ENCODE results near the gene DAB2IP.
"Not testable (repeated sequence)": the region's sequence is repeated elsewhere in the genome, so short reads cannot be mapped to it uniquely, and the experiment has no call there.

Gene DAB2IP

GRCh38 chr9:121736934-121737462 lies 85.6 kb downstream of the DAB2IP start:
- no peaks in the 10 kb centered on the region for H3K36me3 ChIP-seq (ENCODE audit: insufficient read depth, low read length)
- H3K27ac ChIP-seq (ENCODE audit: low read depth, low read length), result peak overlapping the region; percentile 60
- H3K4me1 ChIP-seq (ENCODE audit: insufficient read depth, low read length), result peaks cover 85% of the 10 kb centered on the region
- no peaks in the 10 kb centered on the region for H3K27me3 ChIP-seq (ENCODE audit: control insufficient read depth in 1 of 2, insufficient read depth in 2 of 2, low read length in 2 of 2)
- peak overlapping the region in 1 of 2 donors; percentile 24 for H3K4me3 ChIP-seq (ENCODE audit: low read depth in 1 of 2, low read length in 2 of 2)
- H3K9ac ChIP-seq (ENCODE audit: low read length), result no peak overlapping the region
- H3K9me3 ChIP-seq (ENCODE audit: low read length), result no peaks in the 10 kb centered on the region

GRCh38 chr9:121737481-121737931 lies 86.1 kb downstream of the DAB2IP start:
- peak overlapping the region; percentile 60 for H3K27ac ChIP-seq (ENCODE audit: low read depth, low read length)
- no peak overlapping the region for H3K9ac ChIP-seq (ENCODE audit: low read length)
- no peaks in the 10 kb centered on the region for H3K36me3 ChIP-seq (ENCODE audit: insufficient read depth, low read length)
- H3K4me1 ChIP-seq (ENCODE audit: insufficient read depth, low read length), result peaks cover 83% of the 10 kb centered on the region
- no peaks in the 10 kb centered on the region for H3K27me3 ChIP-seq (ENCODE audit: control insufficient read depth in 1 of 2, insufficient read depth in 2 of 2, low read length in 2 of 2)
- no peaks in the 10 kb centered on the region for H3K9me3 ChIP-seq (ENCODE audit: low read length)
- no peak overlapping the region for H3K4me3 ChIP-seq (ENCODE audit: low read depth in 1 of 2, low read length in 2 of 2)

DNA sequence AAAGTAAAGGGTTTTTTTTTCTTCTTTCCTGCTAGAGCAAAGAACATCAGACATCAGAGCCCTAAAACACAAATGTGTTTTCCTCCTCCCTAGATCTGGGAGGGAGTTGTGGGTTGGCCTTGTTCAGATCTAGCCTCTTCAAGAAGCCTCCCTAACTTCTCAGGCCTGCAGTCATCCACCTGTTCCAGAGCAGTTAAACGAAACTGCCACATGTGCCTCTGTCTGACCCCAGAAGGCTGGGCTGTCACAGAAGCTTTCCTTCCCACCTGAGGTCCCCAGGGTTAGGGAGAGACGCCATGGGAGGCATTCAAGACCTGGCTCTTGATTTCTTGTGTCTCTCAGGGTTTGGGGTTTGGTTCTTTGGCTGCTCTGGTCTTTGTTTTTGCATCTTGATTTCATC lies 87.0 kb downstream of the DAB2IP start:
- Histone ChIP-seq H3K27me3 (ENCODE audit: control insufficient read depth in 1 of 2, insufficient read depth in 2 of 2, low read length in 2 of 2) (no peaks in the 10 kb centered on the region), H3K27ac (ENCODE audit: low read depth, low read length) (peak overlapping the region; percentile 60), H3K4me1 (ENCODE audit: insufficient read depth, low read length) (peaks cover 85% of the 10 kb centered on the region), H3K9ac (ENCODE audit: low read length) (no peak overlapping the region), H3K4me3 (ENCODE audit: low read depth in 1 of 2, low read length in 2 of 2) (no peak overlapping the region), H3K36me3 (ENCODE audit: insufficient read depth, low read length) (no peaks in the 10 kb centered on the region), H3K9me3 (ENCODE audit: low read length) (no peaks in the 10 kb centered on the region)

GRCh38 chr9:121738968-121739367 lies 87.5 kb downstream of the DAB2IP start:
- peak overlapping the region; percentile 27 for H3K27ac ChIP-seq (ENCODE audit: low read depth, low read length)
- no peaks in the 10 kb centered on the region for H3K36me3 ChIP-seq (ENCODE audit: insufficient read depth, low read length)
- peaks cover 87% of the 10 kb centered on the region for H3K4me1 ChIP-seq (ENCODE audit: insufficient read depth, low read length)
- H3K9ac ChIP-seq (ENCODE audit: low read length), result peak overlapping the region; percentile 10
- no peaks in the 10 kb centered on the region for H3K27me3 ChIP-seq (ENCODE audit: control insufficient read depth in 1 of 2, insufficient read depth in 2 of 2, low read length in 2 of 2)
- no peaks in the 10 kb centered on the region for H3K9me3 ChIP-seq (ENCODE audit: low read length)
- H3K4me3 ChIP-seq (ENCODE audit: low read depth in 1 of 2, low read length in 2 of 2), result peak overlapping the region in 1 of 2 donors; percentile 8

DNA sequence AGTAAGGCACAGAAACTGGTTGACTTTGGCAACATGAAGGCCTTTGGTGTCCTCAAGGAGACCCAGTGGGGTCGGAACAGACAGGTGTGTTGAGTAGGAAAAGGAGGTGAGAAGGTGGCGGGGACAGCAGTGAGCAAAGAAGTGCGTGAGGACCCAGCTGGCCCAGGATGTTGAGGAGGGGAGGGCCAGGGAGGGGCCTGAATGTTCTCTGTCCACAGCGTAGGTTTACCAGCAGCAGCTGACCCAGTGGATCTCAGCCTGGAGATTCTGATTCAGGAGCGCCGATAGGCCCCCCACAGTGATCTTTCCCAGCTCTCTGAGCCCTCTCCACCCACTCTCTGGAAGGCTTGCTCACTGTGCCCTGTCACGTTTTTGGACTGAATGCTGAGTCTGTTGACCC lies 88.5 kb downstream of the DAB2IP start:
- H3K4me1 ChIP-seq (ENCODE audit: insufficient read depth, low read length), result peaks cover 91% of the 10 kb centered on the region
- H3K27ac ChIP-seq (ENCODE audit: low read depth, low read length), result peak overlapping the region; percentile 54
- H3K27me3 ChIP-seq (ENCODE audit: control insufficient read depth in 1 of 2, insufficient read depth in 2 of 2, low read length in 2 of 2), result no peaks in the 10 kb centered on the region
- no peak overlapping the region for H3K4me3 ChIP-seq (ENCODE audit: low read depth in 1 of 2, low read length in 2 of 2)
- no peak overlapping the region for H3K9ac ChIP-seq (ENCODE audit: low read length)
- H3K9me3 ChIP-seq (ENCODE audit: low read length), result no peaks in the 10 kb centered on the region
- no peaks in the 10 kb centered on the region for H3K36me3 ChIP-seq (ENCODE audit: insufficient read depth, low read length)

GRCh38 chr9:121741228-121741918 lies 89.9 kb downstream of the DAB2IP start:
- Histone ChIP-seq H3K4me1 (ENCODE audit: insufficient read depth, low read length) (peaks cover 86% of the 10 kb centered on the region), H3K27ac (ENCODE audit: low read depth, low read length) (peak overlapping the region; percentile 55), H3K9ac (ENCODE audit: low read length) (no peak overlapping the region), H3K36me3 (ENCODE audit: insufficient read depth, low read length) (no peaks in the 10 kb centered on the region), H3K4me3 (ENCODE audit: low read depth in 1 of 2, low read length in 2 of 2) (no peak overlapping the region), H3K27me3 (ENCODE audit: control insufficient read depth in 1 of 2, insufficient read depth in 2 of 2, low read length in 2 of 2) (no peaks in the 10 kb centered on the region), H3K9me3 (ENCODE audit: low read length) (no peaks in the 10 kb centered on the region)

GRCh38 chr9:121741919-121742283 lies 90.5 kb downstream of the DAB2IP start:
- H3K27me3 ChIP-seq (ENCODE audit: control insufficient read depth in 1 of 2, insufficient read depth in 2 of 2, low read length in 2 of 2); H3K9ac ChIP-seq (ENCODE audit: low read length); H3K36me3 ChIP-seq (ENCODE audit: insufficient read depth, low read length); H3K4me3 ChIP-seq (ENCODE audit: low read depth in 1 of 2, low read length in 2 of 2); H3K9me3 ChIP-seq (ENCODE audit: low read length): not testable (repeated sequence)
- H3K27ac ChIP-seq (ENCODE audit: low read depth, low read length), result peak overlapping the region; percentile 43
- peaks cover 86% of the 10 kb centered on the region for H3K4me1 ChIP-seq (ENCODE audit: insufficient read depth, low read length)

- peak overlapping the region; percentile 16 for H3K27ac ChIP-seq (ENCODE audit: low read depth, low read length)
- H3K27me3 ChIP-seq (ENCODE audit: control insufficient read depth in 1 of 2, insufficient read depth in 2 of 2, low read length in 2 of 2), result no peaks in the 10 kb centered on the region
- peak overlapping the region in 1 of 2 donors; percentile 69 for H3K4me3 ChIP-seq (ENCODE audit: low read depth in 1 of 2, low read length in 2 of 2)
- H3K9ac ChIP-seq (ENCODE audit: low read length), result peak overlapping the region; percentile 59
- H3K9me3 ChIP-seq (ENCODE audit: low read length), result no peaks in the 10 kb centered on the region
- no peaks in the 10 kb centered on the region for H3K36me3 ChIP-seq (ENCODE audit: insufficient read depth, low read length)
- peaks cover 78% of the 10 kb centered on the region for H3K4me1 ChIP-seq (ENCODE audit: insufficient read depth, low read length)
These were observed 91.5 kb downstream of the DAB2IP start for GRCh38 chr9:121742923-121743322.

DNA sequence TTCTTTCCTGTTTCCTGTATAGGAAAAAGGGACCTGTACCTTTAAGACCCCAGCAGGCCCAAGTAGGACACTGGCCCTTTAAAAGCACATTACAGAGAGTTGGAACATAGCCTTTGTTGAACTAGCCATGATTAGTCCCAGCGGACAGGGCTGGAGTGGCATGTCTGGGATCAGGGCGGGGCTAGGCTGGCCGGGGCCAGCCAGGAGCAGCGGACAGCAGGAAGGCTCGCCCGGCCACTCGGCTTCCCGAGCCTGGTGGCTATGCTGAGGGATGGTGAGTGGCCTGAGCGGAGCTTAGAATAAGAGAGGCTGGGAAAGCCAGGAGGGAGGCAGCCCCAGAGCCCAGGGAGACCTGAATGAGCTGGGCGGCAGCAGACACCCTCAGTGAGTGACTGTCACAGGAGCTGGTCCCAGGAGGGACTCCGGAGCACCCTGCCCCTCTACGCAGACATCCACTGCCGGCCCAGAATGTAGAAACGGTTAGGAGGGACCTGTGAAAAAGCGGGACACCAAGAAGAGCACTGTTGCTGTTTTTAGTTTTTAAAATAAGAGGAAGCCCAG lies 92.1 kb downstream of the DAB2IP start:
- Histone ChIP-seq H3K27me3 (ENCODE audit: control insufficient read depth in 1 of 2, insufficient read depth in 2 of 2, low read length in 2 of 2) (no peaks in the 10 kb centered on the region), H3K36me3 (ENCODE audit: insufficient read depth, low read length) (no peaks in the 10 kb centered on the region), H3K4me1 (ENCODE audit: insufficient read depth, low read length) (peaks cover 78% of the 10 kb centered on the region), H3K9ac (ENCODE audit: low read length) (peak overlapping the region; percentile 59), H3K27ac (ENCODE audit: low read depth, low read length) (peak overlapping the region; percentile 70), H3K9me3 (ENCODE audit: low read length) (no peaks in the 10 kb centered on the region), H3K4me3 (ENCODE audit: low read depth in 1 of 2, low read length in 2 of 2) (peak overlapping the region; percentile 34 to 69)

DNA sequence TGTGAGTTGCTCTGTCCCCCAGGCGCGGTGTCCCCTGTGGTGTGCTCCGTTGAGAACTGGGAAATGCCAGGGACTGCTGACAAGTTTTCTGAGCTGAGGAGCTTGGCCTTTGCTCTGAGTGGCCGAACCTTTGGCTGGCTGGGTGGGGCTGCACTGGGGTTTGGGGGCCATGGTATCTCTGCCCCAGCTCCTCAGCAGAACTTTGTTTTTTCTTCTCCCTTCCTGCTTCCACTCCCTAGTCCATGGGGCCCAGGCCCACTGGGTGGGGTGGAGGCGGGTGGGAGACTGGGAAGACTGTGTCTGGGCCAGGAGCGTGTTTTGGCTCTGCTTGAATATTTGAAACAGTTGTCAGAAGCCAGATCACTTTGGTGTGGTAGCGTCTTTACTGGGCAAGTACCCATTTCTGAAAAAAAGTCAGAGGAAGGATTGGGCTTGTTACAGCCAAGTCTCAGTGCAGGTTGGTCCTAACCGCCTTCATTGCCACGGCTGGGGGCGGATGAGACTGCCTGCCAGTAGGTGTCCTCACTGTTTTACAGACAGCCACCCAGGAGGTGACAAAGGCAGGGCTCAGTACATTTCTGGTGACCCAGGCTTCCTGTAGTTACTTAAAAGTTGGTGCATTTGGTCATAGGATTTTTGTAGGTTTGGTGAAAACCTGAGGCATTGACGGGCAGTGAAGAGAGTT lies 92.7 kb downstream of the DAB2IP start:
- peak overlapping the region; percentile 34 to 69 for H3K4me3 ChIP-seq (ENCODE audit: low read depth in 1 of 2, low read length in 2 of 2)
- peak overlapping the region; percentile 59 for H3K9ac ChIP-seq (ENCODE audit: low read length)

GRCh38 chr9:121744687-121745395 lies 93.4 kb downstream of the DAB2IP start:
- Histone ChIP-seq H3K9ac (ENCODE audit: low read length) (peak overlapping the region; percentile 59), H3K27me3 (ENCODE audit: control insufficient read depth in 1 of 2, insufficient read depth in 2 of 2, low read length in 2 of 2) (no peaks in the 10 kb centered on the region), H3K4me1 (ENCODE audit: insufficient read depth, low read length) (peaks cover 78% of the 10 kb centered on the region), H3K4me3 (ENCODE audit: low read depth in 1 of 2, low read length in 2 of 2) (peak overlapping the region in 1 of 2 donors; percentile 69), H3K27ac (ENCODE audit: low read depth, low read length) (peak overlapping the region; percentile 70), H3K36me3 (ENCODE audit: insufficient read depth, low read length) (no peaks in the 10 kb centered on the region), H3K9me3 (ENCODE audit: low read length) (no peaks in the 10 kb centered on the region)

More for the DNA sequence above, 92.7 kb downstream of the DAB2IP start:
- Histone ChIP-seq H3K27me3 (ENCODE audit: control insufficient read depth in 1 of 2, insufficient read depth in 2 of 2, low read length in 2 of 2) (no peaks in the 10 kb centered on the region), H3K9me3 (ENCODE audit: low read length) (no peaks in the 10 kb centered on the region), H3K27ac (ENCODE audit: low read depth, low read length) (peak overlapping the region; percentile 70), H3K4me1 (ENCODE audit: insufficient read depth, low read length) (peaks cover 78% of the 10 kb centered on the region), H3K36me3 (ENCODE audit: insufficient read depth, low read length) (no peaks in the 10 kb centered on the region)

Measured in muscle layer of colon (tissue), 2 donors.